ENCODE results near the gene MNS1.

GRCh38 chr15:56411122-56411749 is 53.7 kb downstream of the MNS1 start:
- no peak for TF ChIP-seq CTCF (IDR thresholded peaks at IDR 0.05)
- no peak for TF ChIP-seq EZH2 (IDR thresholded peaks at IDR 0.05; ENCODE audit: borderline replicate concordance, insufficient read depth, low read depth, low read length, poor library complexity, severe bottlenecking)

All from B cell (primary cell).